AG09319 (cell line): ENCODE data around the gene RAPGEF2.
"Not testable (repeated sequence)": the region's sequence is repeated elsewhere in the genome, so short reads cannot be mapped to it uniquely, and the experiment has no call there.

ENCODE experiments used
- DNase-seq: peaks from one replicate; pipeline ENCODE4 v3.0.0-alpha.2; 2010; ENCODE audit warnings: low read depth; ENCODE audit errors: extremely low read depth
- CTCF ChIP-seq: IDR thresholded peaks from 2 replicates; pipeline ENCODE4 v1.5.1; 2011; ENCODE audit warnings: low read depth, mild to moderate bottlenecking, inconsistent platforms, low read length, moderate library complexity

Gene RAPGEF2

GRCh38 chr4:159070742-159071141, 32.1 kb upstream of the RAPGEF2 start:
- no peak for TF ChIP-seq CTCF
- DNase-seq: peak; percentile 45

GRCh38 chr4:159071178-159071968, 31.5 kb upstream of the RAPGEF2 start:
- no peak for DNase-seq
- TF ChIP-seq CTCF: no peak

- no peak for DNase-seq
- no peak for TF ChIP-seq CTCF
Measured at GRCh38 chr4:159071969-159072765, 30.7 kb upstream of the RAPGEF2 start.

- TF ChIP-seq CTCF: no peak
- no peak for DNase-seq
Measured at GRCh38 chr4:159075531-159075932, 27.3 kb upstream of the RAPGEF2 start.

GRCh38 chr4:159077018-159077417, 25.9 kb upstream of the RAPGEF2 start:
- DNase-seq: not testable (repeated sequence)

GRCh38 chr4:159077702-159078495, 25.0 kb upstream of the RAPGEF2 start:
- TF ChIP-seq CTCF: no peak
- DNase-seq: no peak

- no peak for TF ChIP-seq CTCF
- DNase-seq: no peak
Measured at GRCh38 chr4:159079074-159079473, 23.8 kb upstream of the RAPGEF2 start.
